Right cardiac atrium (tissue), 5 donors: ENCODE results near the gene SOBP. TPM values are rescaled to one million over a fixed set of nuclear protein-coding genes. Genes with fewer than 3 reads are reported as not detected.

Experiments used
- ATAC-seq, 2 donors: fragments of 200-7000 bp; cut with Tn5 transposase; one replicate each; pipeline versions ENCODE4 v1.8.0 to v1.9.1; 2020; ENCODE audit warnings: moderate library complexity in 2 of 2, mild to moderate bottlenecking in 1 of 2
- DNase-seq, 3 donors: peaks; one replicate each; pipeline ENCODE4 v3.0.0-alpha.2; 2020
- H3K27ac ChIP-seq: one replicate; pipeline ENCODE4 v1.5.1; 2013; ENCODE audit warnings: mild to moderate bottlenecking, low read length, control low read depth, moderate library complexity
- H3K27me3 ChIP-seq: one replicate; pipeline ENCODE4 v1.6.1; 2013; ENCODE audit not compliant: control insufficient read depth, insufficient read depth
- H3K4me1 ChIP-seq: one replicate; pipeline ENCODE4 v1.6.1; 2013; ENCODE audit warnings: low read length; ENCODE audit not compliant: control insufficient read depth, insufficient read depth
- H3K4me3 ChIP-seq: one replicate; pipeline ENCODE4 v1.5.1; 2013; ENCODE audit warnings: low read length, control low read depth
- H3K9me3 ChIP-seq: one replicate; pipeline ENCODE4 v1.6.1; 2013; ENCODE audit warnings: low read length; ENCODE audit not compliant: control insufficient read depth
- WGBS: extraction: QIAGEN DNeasy Blood & Tissue Kit; methylation state at CpG from one replicate; pipeline ENCODE4 v1.1.7; 2013; 5-methylcytosine and 5-hydroxymethylcytosine counted together
- intact Hi-C, 4 donors: fragments of 100-400 bp; cut with DNase I; formaldehyde crosslinking; loops; one replicate each; pipeline versions ENCODE4 v1.11.0 to v1.14.0; 2022 to 2023
- polyA plus RNA-seq: library from polyadenylated mRNA; stranded (reverse); fragments of 200-250 nt; gene quantifications from one replicate; pipeline ENCODE4 v1.2.3, GENCODE V29; 2013
- total RNA-seq, 4 donors: library from RNA; stranded (reverse); fragmentation: NEBNext Ultra II Directional; extraction: Animal tissue kit (Norgen Biotek cat#: 25700); gene quantifications; one replicate each; pipeline ENCODE4 v1.2.1, GENCODE V29; 2021
- donor health status: healthy with polysubstance abuse.
- donor health status: DM: no; HTN: yes; CAD: no.
- donor health status: DM: no; HTN: no; CAD: no.
- donor health status: DM: no; HTN: yes; CAD: no; lungs with severe emphysema.
- donor health status: DM: yes; HTN: yes; CAD: no.

The SOBP gene
- total and polyA plus RNA-seq, 5 donors, result 10.4 to 20.6 (median 17.7) TPM

DNA sequence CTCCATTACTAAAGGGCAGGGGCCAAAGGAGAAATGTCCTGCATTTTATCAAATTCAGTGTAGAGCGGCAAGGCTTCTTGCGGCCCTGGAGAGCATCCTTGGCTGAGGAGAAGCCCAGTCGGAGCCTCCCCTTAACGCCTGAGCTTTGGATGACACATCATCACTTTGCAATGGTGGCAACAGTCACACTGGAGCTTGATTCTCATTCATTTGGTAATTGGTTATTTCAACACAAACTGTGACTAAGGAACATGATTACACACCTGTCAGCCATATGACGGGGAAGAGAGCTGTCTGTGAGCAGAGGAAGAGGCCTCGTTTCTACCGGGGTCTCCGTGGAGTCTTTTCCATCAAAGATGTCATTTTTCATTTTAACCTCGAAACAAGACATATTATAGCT is 81.4 kb downstream of the SOBP start:
- Histone ChIP-seq H3K9me3 (no peaks in the 10 kb centered on the region), H3K4me3 (no peak overlapping the region), H3K4me1 (no peaks in the 10 kb centered on the region), H3K27me3 (no peaks in the 10 kb centered on the region), H3K27ac (no peak overlapping the region)
- 92% methylated on average over 9 of the region's 9 CpGs for WGBS
- intact Hi-C loops, result no loop called here
- ATAC-seq, result no peak
- no peak for DNase-seq

DNA sequence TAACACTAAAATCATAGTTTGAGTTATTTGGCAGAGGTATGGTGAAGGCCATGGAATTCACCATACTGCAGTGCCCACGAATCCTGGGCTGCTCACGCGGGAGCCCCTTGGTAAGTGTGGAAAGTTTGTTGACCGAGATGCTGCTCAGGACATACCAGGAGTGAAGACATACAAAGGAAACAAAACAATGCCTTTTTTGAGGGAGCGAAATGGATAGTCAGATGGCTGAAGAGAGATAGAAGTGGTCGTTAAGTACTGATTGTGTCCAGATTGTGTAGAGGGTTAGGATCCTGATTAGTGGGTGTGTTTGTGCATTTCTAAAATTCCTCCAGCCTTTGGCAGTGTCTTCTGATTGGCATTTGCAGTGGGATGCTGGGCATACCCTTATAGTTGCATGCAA is 83.0 kb downstream of the SOBP start:
- 83% methylated on average over 6 of the region's 6 CpGs for WGBS
- ATAC-seq (no peak), DNase-seq (no peak)
- Histone ChIP-seq H3K4me1 (no peaks in the 10 kb centered on the region), H3K4me3 (no peak overlapping the region), H3K27ac (no peak overlapping the region), H3K27me3 (no peaks in the 10 kb centered on the region), H3K9me3 (no peaks in the 10 kb centered on the region)
- intact Hi-C loops, result no loop called here

DNA sequence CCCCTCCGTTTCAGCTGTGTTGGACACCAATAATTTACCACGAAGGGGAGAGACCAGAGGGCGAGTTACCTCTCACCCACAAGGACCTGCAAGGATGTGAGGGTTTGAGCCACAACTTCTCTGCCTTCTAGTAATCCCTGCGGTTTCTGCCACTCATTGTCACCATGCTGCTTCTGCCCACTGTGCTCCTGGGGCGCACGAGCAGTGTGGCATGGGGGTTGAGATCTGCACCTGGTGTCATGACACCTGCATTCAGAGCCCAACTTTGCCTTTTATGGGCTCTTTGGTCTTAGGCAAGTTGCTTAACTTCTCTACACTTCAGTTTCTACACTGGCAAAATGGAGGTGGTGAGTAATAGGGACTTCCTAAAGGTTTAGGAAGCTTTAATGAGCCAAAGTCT is 84.9 kb downstream of the SOBP start:
- WGBS, result 96% methylated on average over 6 of the region's 6 CpGs
- H3K9me3 ChIP-seq, result no peaks in the 10 kb centered on the region
- ATAC-seq (no peak), DNase-seq (no peak)
- no peaks in the 10 kb centered on the region for H3K27me3 ChIP-seq
- no peaks in the 10 kb centered on the region for H3K4me1 ChIP-seq
- H3K27ac ChIP-seq, result no peak overlapping the region
- H3K4me3 ChIP-seq, result no peak overlapping the region
- intact Hi-C loops, result no loop called here

DNA sequence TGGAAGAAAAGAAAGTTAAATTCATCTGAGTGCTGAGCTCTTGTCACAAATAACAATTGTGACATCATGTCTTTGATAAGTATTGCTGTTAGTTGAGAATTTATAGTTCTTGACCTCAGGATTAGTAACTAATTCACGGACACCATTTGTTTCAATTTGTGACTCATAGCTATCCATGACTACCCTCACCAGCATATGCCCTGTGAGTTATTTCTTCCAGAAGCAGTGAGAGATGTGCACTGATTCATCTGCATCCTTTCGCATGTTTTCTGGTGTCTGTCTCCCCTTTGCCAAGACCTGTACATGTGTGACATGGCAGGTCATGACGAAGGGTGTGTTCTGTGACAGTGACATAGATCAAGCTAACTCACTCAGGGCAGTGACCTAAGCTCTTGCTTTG is 86.9 kb downstream of the SOBP start:
- intact Hi-C loops, result no loop called here
- H3K4me3 ChIP-seq, result no peak overlapping the region
- WGBS, result 94% methylated on average over 3 of the region's 3 CpGs
- H3K9me3 ChIP-seq, result no peaks in the 10 kb centered on the region
- no peaks in the 10 kb centered on the region for H3K4me1 ChIP-seq
- no peaks in the 10 kb centered on the region for H3K27me3 ChIP-seq
- no peak for DNase-seq
- no peak for ATAC-seq
- H3K27ac ChIP-seq, result no peak overlapping the region

DNA sequence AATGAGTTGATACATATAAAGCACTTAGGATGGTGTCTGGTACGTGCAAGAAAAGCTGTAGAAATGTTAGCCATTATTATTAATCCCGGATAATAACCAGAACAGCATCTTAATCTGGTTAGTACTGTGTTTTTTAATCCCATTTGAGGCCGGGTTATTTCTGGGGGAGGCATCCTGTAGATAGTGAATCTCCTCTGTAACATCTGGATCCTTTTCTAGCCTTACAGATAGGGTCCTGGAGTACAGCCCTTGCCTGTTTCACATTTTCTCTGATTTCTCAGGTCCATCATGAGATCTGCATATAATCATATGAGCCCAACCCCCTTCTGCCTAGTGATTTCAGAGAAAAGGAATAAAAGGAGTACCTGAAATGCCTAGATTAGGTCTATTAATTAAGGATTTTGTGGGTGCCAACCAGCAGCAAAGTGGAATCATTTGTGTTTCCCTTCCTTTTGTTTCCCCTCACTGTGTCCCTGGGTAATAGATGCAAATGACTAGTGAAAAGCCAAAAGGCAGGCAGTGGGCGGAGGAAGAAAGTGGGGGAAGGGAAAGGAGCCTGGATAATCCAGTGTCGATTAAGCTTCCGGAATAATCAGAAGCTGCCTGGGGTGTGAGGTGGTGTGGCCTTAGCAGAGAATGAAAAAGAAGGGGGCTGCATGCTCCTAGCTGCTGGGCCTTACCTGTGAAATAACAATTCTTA is 88.9 kb downstream of the SOBP start:
- 63% methylated on average over 6 of the region's 6 CpGs for whole genome bisulfite sequencing

DNA sequence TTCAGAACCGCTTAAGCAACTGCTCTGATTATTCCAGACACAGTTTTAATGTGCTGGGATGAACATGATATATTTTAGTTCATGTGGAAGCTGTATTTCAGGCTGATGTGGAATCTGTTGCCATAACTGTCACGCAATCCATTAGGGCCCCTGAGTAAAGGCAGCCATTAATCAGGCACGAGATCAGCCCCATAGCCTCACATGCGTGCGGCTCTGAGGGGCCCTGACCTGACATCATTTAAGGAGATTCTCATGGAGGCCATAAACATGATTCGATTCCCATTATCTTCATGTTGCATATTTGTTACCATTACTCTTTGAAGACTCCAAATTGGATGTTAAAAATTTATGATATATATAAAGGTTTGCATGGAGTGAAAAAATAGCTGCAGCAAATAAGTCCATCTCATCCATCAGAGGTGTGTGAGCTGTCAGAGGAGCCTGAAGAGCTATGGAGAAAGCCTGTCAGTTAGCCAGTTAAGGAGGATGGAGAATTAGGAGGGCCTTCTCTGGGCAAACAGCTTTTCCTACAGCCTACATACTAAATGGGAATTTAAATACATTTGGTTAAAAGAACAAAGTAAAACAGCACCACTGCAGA is 89.6 kb downstream of the SOBP start:
- WGBS, result 93% methylated on average over 6 of the region's 6 CpGs
- Histone ChIP-seq H3K4me3 (no peak overlapping the region), H3K27ac (no peak overlapping the region), H3K27me3 (no peaks in the 10 kb centered on the region), H3K4me1 (no peaks in the 10 kb centered on the region), H3K9me3 (no peaks in the 10 kb centered on the region)
- intact Hi-C loops, result no loop called here
- no peak for DNase-seq
- no peak for ATAC-seq

More for the DNA sequence above, 88.9 kb downstream of the SOBP start:
- ATAC-seq (no peak), DNase-seq (no peak)
- Histone ChIP-seq H3K27me3 (no peaks in the 10 kb centered on the region), H3K9me3 (no peaks in the 10 kb centered on the region), H3K4me1 (no peaks in the 10 kb centered on the region), H3K4me3 (no peak overlapping the region), H3K27ac (no peak overlapping the region)
- intact Hi-C loops, result no loop called here

DNA sequence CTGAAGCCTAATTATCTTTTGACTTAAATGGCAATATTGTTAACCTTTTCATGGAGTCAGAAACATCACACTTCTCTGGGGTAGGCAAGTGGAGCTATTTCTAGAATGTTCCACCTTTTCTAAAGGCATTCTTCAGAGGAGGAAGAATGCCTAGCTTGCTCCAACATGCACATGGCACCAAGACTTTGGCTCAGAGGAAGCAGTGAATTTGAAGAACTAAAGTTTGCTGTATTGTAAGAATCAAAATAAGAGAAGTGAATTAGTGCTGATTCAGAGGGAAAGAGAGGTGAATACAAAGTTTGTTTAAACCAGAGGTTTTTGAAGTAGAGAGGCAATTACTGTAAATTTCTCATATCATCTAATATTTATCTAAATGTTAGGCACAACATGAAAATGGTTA is 92.2 kb downstream of the SOBP start:
- H3K4me3 ChIP-seq, result no peak overlapping the region
- H3K4me1 ChIP-seq, result no peaks in the 10 kb centered on the region
- DNase-seq (no peak), ATAC-seq (no peak)
- intact Hi-C loops, result no loop called here
- no peak overlapping the region for H3K27ac ChIP-seq
- H3K9me3 ChIP-seq, result no peaks in the 10 kb centered on the region
- no peaks in the 10 kb centered on the region for H3K27me3 ChIP-seq

DNA sequence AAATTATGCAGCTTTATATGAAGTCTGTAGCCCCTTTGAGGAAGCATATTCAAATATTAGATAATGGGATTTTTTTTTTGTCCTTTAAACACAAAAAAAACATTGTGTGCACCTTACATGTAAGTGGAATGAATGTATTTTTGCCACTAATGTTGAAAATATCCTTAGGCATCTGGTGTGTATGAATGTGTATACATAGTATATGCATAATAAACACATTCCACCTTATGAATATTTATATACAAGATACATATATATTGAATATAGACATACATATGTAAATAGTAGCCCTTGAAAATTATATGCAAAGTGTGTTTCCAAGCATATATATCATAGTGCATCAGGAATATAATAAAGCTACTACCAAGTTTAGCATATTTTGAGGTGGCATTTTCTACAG is 94.8 kb downstream of the SOBP start:
- H3K4me1 ChIP-seq, result no peaks in the 10 kb centered on the region
- H3K27me3 ChIP-seq, result no peaks in the 10 kb centered on the region
- DNase-seq (no peak), ATAC-seq (no peak)
- no peak overlapping the region for H3K27ac ChIP-seq
- H3K4me3 ChIP-seq, result no peak overlapping the region
- intact Hi-C loops, result no loop called here
- no peaks in the 10 kb centered on the region for H3K9me3 ChIP-seq

DNA sequence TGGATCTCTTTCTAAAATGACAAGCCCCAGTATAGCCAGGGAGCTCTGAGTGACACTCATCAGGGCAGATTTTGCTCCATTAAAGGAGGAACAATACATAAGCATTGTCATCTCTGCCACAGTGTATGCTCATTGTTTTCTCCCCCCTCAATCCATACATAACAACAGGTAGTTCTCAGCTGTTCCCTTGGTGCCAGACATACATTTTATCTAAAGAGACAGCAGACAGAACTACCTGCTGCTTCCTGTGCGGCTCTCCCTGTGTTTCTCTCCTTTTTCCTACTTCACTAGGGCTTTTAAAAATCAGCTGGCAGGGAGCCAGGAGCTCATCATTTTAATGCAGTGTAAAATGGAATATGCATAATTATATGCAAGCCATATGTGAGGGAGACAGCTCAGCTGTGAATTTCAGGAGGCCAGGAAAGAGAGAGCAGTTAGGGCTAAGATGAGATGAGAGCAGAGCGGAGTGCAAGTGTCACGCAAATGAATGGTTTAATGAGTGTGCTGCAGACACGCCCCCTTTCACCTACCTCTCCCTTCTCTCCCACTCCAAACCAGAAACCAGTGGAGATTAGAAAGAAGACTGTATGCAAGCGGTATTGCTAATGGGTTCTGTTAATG is 96.0 kb downstream of the SOBP start:
- H3K27me3 ChIP-seq, result no peaks in the 10 kb centered on the region
- no peaks in the 10 kb centered on the region for H3K4me1 ChIP-seq
- no peaks in the 10 kb centered on the region for H3K9me3 ChIP-seq
- ATAC-seq, result no peak
- no peak for DNase-seq
- H3K4me3 ChIP-seq, result no peak overlapping the region
- H3K27ac ChIP-seq, result no peak overlapping the region
- 93% methylated on average over 5 of the region's 5 CpGs for WGBS
- intact Hi-C loops, result no loop called here

DNA sequence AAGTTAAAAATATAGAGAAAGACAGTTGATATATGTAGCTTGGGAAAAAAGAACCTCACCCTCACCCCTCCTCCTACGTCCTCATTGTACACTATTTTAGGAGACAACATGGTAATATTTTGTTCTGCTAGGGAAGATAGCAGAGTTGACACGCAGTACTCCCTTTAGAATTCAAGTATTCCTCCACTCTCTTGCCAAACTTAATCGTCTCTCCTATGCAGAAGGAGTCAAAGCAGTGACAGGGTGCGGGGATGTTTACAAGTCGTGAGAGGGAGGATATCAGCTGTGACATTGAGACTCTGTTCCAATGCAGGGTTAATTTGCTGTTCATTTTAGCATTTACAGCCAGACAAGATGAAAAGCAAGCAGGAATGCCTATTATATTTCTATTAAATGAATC is 97.5 kb downstream of the SOBP start:
- WGBS, result 29% methylated on average over 5 of the region's 5 CpGs
- Histone ChIP-seq H3K27ac (peak overlapping the region; percentile 57), H3K9me3 (no peaks in the 10 kb centered on the region), H3K27me3 (no peaks in the 10 kb centered on the region), H3K4me3 (no peak overlapping the region), H3K4me1 (no peaks in the 10 kb centered on the region)
- intact Hi-C loops, result no loop called here
- ATAC-seq (peak; percentile 32 to 63), DNase-seq (no peak)

DNA sequence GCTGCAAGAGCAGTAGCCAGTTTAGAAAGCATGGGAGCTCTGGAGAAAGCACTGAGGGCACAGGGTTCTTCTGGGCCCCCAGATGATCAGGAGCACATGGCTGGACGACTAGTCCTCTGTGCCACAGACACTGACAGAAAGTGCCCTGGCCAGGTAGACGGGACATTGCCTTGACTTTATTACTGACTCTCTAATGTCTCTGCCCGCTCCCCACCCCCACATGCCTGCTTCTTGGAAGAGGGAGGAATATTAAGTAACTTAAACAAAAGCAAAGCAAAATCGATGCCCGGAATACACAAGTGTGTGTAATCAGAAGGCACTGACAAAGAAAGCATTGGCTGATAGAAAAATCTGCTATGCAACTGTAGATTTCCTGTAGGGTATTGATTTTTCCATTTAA is 99.3 kb downstream of the SOBP start:
- 87% methylated on average over 5 of the region's 5 CpGs for WGBS
- no peaks in the 10 kb centered on the region for H3K27me3 ChIP-seq

More for the DNA sequence above, 99.3 kb downstream of the SOBP start:
- H3K4me1 ChIP-seq, result no peaks in the 10 kb centered on the region
- DNase-seq (no peak), ATAC-seq (no peak)
- no peaks in the 10 kb centered on the region for H3K9me3 ChIP-seq
- H3K27ac ChIP-seq, result no peak overlapping the region
- intact Hi-C loops, result no loop called here
- no peak overlapping the region for H3K4me3 ChIP-seq
